H1 (cell line): Measurements from ENCODE around the gene IQCF2. TPM values are rescaled to one million over a fixed set of nuclear protein-coding genes. Genes with fewer than 3 reads are reported as not detected.

Experiments used
- CHD7 ChIP-seq: fragments of 300-600 bp; sonication (generic); IDR thresholded peaks from 2 replicates; pipeline ENCODE4 v1.7.1; 2012; ENCODE audit warnings: low read length, moderate library complexity, mild to moderate bottlenecking, inconsistent platforms; ENCODE audit not compliant: insufficient replicate concordance
- polyA plus RNA-seq, 7 experiments: library from polyadenylated mRNA; depleted of rRNA in 3 of 7; stranded (reverse) in 5 of 7; unstranded in 2 of 7; fragments of >200 nt in 5 of 7; fragments of 200-250 nt in 2 of 7; gene quantifications; 1 replicate in 5 of 7; 2 replicates in 1 of 7; 4 replicates in 1 of 7; pipeline versions ENCODE4 v1.2.1 to v1.2.3, GENCODE V29; 2011 to 2013; ENCODE audit warnings: missing spikeins in 2 of 7, mixed read lengths in 2 of 7
- total RNA-seq: library from RNA; stranded (reverse); fragmentation: NEBNext Ultra II Directional; extraction: Animal tissue kit (Norgen Biotek cat#: 25700); gene quantifications from 2 replicates; pipeline ENCODE4 v1.2.1, GENCODE V29; 2021

Gene IQCF2
- total and polyA plus RNA-seq, 2 of the 8 experiments (the other 6 are each of a cell fraction or from before 2014, with no cell fraction given) = not detected

- TF ChIP-seq CHD7 = no peak
These were observed 45.8 kb upstream of the IQCF2 start (continued) for GRCh38 chr3:51815614-51816013.
